Gastrocnemius medialis (tissue), 4 donors: ENCODE data around the gene COA8. TPM values are rescaled to one million over a fixed set of nuclear protein-coding genes. Genes with fewer than 3 reads are reported as not detected.

ENCODE experiments used
- ATAC-seq, 2 donors: fragments of 150-250 bp; one replicate each; pipeline ENCODE4 v1.9.1; 2016
- DNase-seq, 2 donors: peaks; one replicate each; pipeline ENCODE4 v3.0.0-alpha.2; 2019
- H3K27ac ChIP-seq, 4 donors: fragments of 200-600 bp; sonication (generic); 1 replicate in 1 of 4; 2 replicates in 3 of 4; pipeline ENCODE4 v1.5.1; 2016 to 2018; ENCODE audit warnings: mild to moderate bottlenecking in 2 of 4, moderate library complexity in 1 of 4
- H3K27me3 ChIP-seq, 3 donors: fragments of 200-600 bp; sonication (generic) in 2 of 3; 1 replicate in 1 of 3; 2 replicates in 2 of 3; pipeline versions ENCODE4 v1.5.1 to v1.6.0; 2016 to 2019; ENCODE audit warnings: mild to moderate bottlenecking in 1 of 3, moderate library complexity in 1 of 3
- H3K36me3 ChIP-seq, 2 donors: fragments of 200-600 bp; sonication (generic) in 1 of 2; one replicate each; pipeline ENCODE4 v1.5.1; 2017 to 2018
- H3K4me1 ChIP-seq, 2 donors: fragments of 200-600 bp; sonication (generic) in 1 of 2; one replicate each; pipeline ENCODE4 v1.5.1; 2016 to 2017; ENCODE audit warnings: mild to moderate bottlenecking in 2 of 2
- H3K4me3 ChIP-seq, 4 donors: fragments of 200-600 bp; sonication (generic) in 3 of 4; 1 replicate in 1 of 4; 2 replicates in 3 of 4; pipeline ENCODE4 v1.5.1; 2016 to 2019; ENCODE audit warnings: mild to moderate bottlenecking in 2 of 4
- H3K9me3 ChIP-seq, 3 donors: fragments of 200-600 bp; sonication (generic) in 2 of 3; 1 replicate in 1 of 3; 2 replicates in 2 of 3; pipeline ENCODE4 v1.5.1; 2016 to 2019
- POLR2A ChIP-seq, 2 donors: fragments of 450-650 bp; IDR thresholded peaks; one replicate each; pipeline ENCODE4 v1.6.1; 2017; ENCODE audit warnings: antibody characterized with exemption in 2 of 2, mild to moderate bottlenecking in 2 of 2, moderate library complexity in 2 of 2
- in situ Hi-C, 4 donors: fragments of 200-750 bp; cut with MboI; loops; one replicate each; pipeline versions ENCODE4 v1.15.0 to v1.8.0; 2017; ENCODE audit warnings: low sequenced_read_pairs in 4 of 4
- intact Hi-C: fragments of 100-400 bp; cut with DNase I; formaldehyde crosslinking; loops from one replicate; pipeline ENCODE4 v1.15.1; 2023; ENCODE audit warnings: low total_unique reads
- total RNA-seq, 4 donors: library from RNA; depleted of rRNA; stranded (reverse); fragments of >200 nt; gene quantifications; one replicate each; pipeline versions ENCODE4 v1.1.0 to v1.2.3, GENCODE V29; 2016
- TF ChIP-seq, protein P1 (sequence below), 5 experiments: fragments of 450-650 bp in 3 of 5; fragments of 200-600 bp in 2 of 5; sonication (generic) in 2 of 5; IDR thresholded peaks in 4 of 5; conservative IDR thresholded peaks in 1 of 5; 1 replicate in 4 of 5; 2 replicates in 1 of 5; pipeline ENCODE4 v1.5.1; 2016 to 2019; ENCODE audit warnings: antibody characterized with exemption in 5 of 5, mild to moderate bottlenecking in 3 of 5, moderate library complexity in 3 of 5

Gene COA8
- 100 to 1,000 TPM in 1 of 4 donors, 10 to 100 TPM in 3; 56.7 to 111 (median 71.7) TPM for total RNA-seq

- H3K4me3 ChIP-seq: peak within 1 kb of the TSS; percentile 80 to 99 (median 92)
- H3K9me3 ChIP-seq: no peaks in the 10 kb centered on the region
- peak within 1 kb of the TSS; percentile 88 to 97 (median 92) for H3K27ac ChIP-seq
- H3K4me1 ChIP-seq: peaks cover 52 to 62% of the 10 kb centered on the region in 2 donors
- TF ChIP-seq, protein P1, sequence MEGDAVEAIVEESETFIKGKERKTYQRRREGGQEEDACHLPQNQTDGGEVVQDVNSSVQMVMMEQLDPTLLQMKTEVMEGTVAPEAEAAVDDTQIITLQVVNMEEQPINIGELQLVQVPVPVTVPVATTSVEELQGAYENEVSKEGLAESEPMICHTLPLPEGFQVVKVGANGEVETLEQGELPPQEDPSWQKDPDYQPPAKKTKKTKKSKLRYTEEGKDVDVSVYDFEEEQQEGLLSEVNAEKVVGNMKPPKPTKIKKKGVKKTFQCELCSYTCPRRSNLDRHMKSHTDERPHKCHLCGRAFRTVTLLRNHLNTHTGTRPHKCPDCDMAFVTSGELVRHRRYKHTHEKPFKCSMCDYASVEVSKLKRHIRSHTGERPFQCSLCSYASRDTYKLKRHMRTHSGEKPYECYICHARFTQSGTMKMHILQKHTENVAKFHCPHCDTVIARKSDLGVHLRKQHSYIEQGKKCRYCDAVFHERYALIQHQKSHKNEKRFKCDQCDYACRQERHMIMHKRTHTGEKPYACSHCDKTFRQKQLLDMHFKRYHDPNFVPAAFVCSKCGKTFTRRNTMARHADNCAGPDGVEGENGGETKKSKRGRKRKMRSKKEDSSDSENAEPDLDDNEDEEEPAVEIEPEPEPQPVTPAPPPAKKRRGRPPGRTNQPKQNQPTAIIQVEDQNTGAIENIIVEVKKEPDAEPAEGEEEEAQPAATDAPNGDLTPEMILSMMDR (IDR thresholded peaks at IDR 0.05 in 4 of 5, conservative IDR thresholded peaks at IDR 0.05 in 1 of 5): peak in 4 of 5 experiments; percentile 13 to 64 (median 40)
- TF ChIP-seq POLR2A (IDR thresholded peaks at IDR 0.05): peak; percentile 86 to 95
- H3K27me3 ChIP-seq: no peaks in the 10 kb centered on the region
- ATAC-seq: peak; percentile 75 to 88
- in situ Hi-C loops: loop anchor here in 1 of 4 donors (25.0 kb wide), 1 partner anchor 350 kb away; a partner anchor contains a TSS
- peak; percentile 75 to 82 for DNase-seq
- H3K36me3 ChIP-seq: peaks cover 0 to 22% of the 10 kb centered on the region in 2 donors
- intact Hi-C loops: loop anchor here (2.0 to 5.0 kb wide), 3 partner anchors 66 to 284 kb away; partner anchors contain the start of genes KLC1, PPP1R13B, XRCC3 and ZFYVE21
Observed at GRCh38 chr14:103562429-103563225, at the start of gene COA8, which contains the start of gene BAG5. TSS of gene COA8 (plus strand) at chr14:103562960. CDS start at chr14:103563002, 42 bp downstream. TSS of gene BAG5 (minus strand) at chr14:103562657. CDS start at chr14:103561164, 1,493 bp downstream.

DNA sequence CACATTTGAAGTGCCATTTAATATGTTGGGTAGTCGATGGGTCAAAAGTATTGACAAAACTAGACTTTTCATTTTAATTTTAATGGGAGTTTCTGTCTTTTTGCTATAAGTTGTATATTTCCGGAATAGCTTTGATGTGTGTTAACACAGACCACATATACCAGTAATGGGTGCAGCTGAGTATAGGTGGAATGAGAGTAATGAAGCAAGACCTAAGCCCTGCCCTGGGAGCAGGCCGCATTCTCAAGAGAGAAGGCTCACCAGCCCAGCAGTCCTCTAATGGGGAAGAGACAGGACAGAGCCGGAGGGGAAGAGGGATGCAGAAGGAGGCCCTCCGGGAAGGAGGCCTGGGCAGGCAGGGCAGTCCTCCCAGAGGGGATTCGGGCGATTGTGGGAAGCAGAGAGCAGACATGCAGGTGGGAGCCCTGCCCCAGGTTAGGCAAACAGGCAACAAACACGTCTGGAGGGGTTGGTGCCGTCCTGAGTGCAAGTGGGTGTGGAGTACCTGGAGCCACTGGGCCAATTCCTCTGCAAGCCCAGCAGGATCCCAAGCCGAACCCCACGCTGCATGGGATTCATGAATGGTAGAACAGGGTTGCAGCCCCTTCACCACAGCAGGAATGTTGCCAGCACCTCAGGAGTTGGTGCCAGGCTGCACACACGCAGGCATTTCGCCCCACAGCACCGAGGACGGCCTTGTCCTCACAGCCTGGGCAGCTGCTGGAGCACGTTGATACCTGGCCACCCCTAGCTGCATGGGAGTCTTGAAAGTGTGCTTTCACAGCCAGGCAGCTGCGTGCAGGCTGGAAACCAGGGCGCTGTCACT, 48.0 kb upstream of the COA8 start:
- H3K4me1 ChIP-seq: peaks cover 15 to 22% of the 10 kb centered on the region in 2 donors
- TF ChIP-seq POLR2A (IDR thresholded peaks at IDR 0.05): no peak
- TF ChIP-seq, protein P1 (IDR thresholded peaks at IDR 0.05 in 4 of 5, conservative IDR thresholded peaks at IDR 0.05 in 1 of 5): no peak
- H3K27me3 ChIP-seq: no peaks in the 10 kb centered on the region
- no peaks in the 10 kb centered on the region for H3K9me3 ChIP-seq
- no peak overlapping the region for H3K27ac ChIP-seq
- H3K4me3 ChIP-seq: no peak overlapping the region
- ATAC-seq (no peak), DNase-seq (peak in 1 of 2 donors; percentile 11)
- intact Hi-C loops: no loop called here
- peaks cover 0 to 3% of the 10 kb centered on the region in 2 donors for H3K36me3 ChIP-seq
- in situ Hi-C loops: no loop called here

GRCh38 chr14:103516426-103517173, 46.2 kb upstream of the COA8 start:
- Histone ChIP-seq H3K27ac (no peak overlapping the region), H3K27me3 (peaks cover 0 to 9% (median 3%) of the 10 kb centered on the region in 3 donors), H3K4me3 (no peak overlapping the region), H3K4me1 (peaks cover 21 to 22% of the 10 kb centered on the region in 2 donors), H3K36me3 (no peaks in the 10 kb centered on the region), H3K9me3 (no peaks in the 10 kb centered on the region)
- DNase-seq (no peak), ATAC-seq (no peak)
- no peak for TF ChIP-seq POLR2A (IDR thresholded peaks at IDR 0.05)
- TF ChIP-seq, protein P1 (IDR thresholded peaks at IDR 0.05 in 4 of 5, conservative IDR thresholded peaks at IDR 0.05 in 1 of 5): no peak
- intact Hi-C loops (no loop called here), in situ Hi-C loops (no loop called here)

GRCh38 chr14:103517174-103517566, 45.6 kb upstream of the COA8 start:
- TF ChIP-seq, protein P1 (IDR thresholded peaks at IDR 0.05 in 4 of 5, conservative IDR thresholded peaks at IDR 0.05 in 1 of 5): no peak
- TF ChIP-seq POLR2A (IDR thresholded peaks at IDR 0.05): no peak
- intact Hi-C loops (no loop called here), in situ Hi-C loops (no loop called here)
- Histone ChIP-seq H3K27me3 (peaks cover 0 to 15% (median 5%) of the 10 kb centered on the region in 3 donors), H3K4me1 (peaks cover 24 to 27% of the 10 kb centered on the region in 2 donors), H3K27ac (no peak overlapping the region), H3K4me3 (no peak overlapping the region), H3K9me3 (no peaks in the 10 kb centered on the region), H3K36me3 (no peaks in the 10 kb centered on the region)
- no peak for DNase-seq
- no peak for ATAC-seq
